Measurements from ENCODE around the gene OXCT1.
A peak's percentile ranks its signal among the peaks of the same experiment; 100 is the strongest.
"Not testable (repeated sequence)": the region's sequence is repeated elsewhere in the genome, so short reads cannot be mapped to it uniquely, and the experiment has no call there.

OXCT1 gene

DNA sequence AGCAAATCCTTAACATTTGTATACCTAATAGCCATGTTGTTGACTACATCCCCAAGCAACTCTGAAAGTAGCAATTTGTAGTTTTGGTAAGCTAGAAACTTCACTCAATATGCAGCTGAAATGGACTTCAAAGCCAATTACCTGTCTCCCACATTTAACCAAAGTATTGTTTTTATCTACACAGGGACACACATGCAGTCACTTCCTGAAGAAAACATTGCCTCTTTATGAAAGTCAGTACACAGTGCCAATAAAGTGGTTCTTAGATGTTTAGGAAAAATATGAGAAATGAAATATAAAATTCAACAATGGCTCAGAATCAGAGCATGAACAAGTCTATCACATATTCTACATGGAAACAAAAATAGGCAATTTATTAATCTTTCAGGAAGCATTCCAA is 49.2 kb downstream of the OXCT1 start:
- no peak for DNase-seq

DNA sequence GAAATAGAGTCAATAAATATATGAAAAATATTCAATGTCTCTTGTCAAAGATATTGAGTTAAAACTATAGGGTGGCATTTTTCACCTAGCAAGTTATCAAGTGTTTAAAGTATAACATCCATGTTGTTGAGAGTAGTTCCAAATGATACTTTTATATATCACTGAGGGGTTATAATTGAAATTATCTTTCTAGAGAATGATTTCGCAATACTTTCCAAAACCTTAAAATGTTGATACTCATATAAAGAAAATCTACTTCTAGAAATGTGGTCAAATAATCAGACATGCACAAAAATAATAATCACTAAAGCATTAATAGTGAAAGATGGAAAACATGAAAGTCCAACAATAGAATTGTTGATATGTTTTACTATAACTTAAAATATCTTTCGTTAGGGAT is 50.1 kb downstream of the OXCT1 start:
- DNase-seq = no peak

DNA sequence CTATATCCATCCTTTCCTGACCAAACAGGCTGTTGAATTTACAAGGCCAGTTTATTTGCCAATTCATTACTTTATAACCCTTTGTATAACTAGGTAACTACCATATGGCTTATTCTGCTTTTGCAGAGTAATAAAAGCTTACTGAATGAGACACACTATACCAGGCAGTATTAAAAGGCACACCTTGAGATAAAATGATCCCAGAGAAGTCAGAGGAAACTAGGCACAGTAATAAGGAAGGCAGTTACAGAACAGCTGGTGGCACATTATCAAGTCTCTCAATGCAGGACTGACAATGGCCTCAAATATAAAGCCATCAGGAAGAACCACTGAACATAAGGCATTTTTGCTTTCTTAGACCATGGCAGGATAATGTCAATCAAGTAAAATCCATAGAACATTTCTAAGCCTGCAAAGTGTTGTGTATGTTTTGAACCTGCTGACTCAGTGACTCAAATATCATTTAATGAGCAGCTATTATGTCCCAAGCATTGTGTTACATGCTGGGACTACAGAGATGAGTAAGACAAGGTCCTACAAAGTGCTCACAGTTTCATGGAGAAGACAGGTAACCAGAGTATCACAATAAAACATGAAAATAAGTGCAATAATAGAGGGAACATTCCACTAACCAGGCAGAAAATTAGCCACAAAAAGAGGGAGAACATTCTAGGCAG is 52.5 kb downstream of the OXCT1 start:
- no peak for DNase-seq

DNA sequence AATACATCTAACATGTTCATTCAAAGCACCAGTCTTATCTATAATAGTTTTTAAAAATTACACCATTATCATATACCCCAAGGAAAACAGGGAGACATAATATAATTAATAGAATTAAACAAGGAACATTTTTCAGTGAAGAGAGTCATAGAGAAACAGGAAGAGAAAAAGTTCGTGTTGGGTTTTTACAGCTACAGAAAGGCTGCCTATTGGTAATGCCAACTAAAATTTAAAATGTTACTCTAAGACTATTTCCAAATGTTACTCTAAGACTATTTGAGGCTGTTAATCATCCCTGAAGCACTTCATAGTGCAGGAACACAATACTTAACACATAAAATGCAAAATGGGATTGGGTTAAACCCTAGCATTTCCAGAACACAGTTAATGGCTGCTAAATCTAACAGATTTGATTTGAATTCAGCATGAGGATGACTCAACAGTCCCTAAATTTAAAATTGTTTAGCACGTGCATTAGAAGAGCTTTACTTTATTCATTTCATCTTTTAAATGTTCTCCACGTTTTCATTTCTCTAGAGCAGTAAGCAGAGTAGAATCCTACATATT is 54.5 kb downstream of the OXCT1 start:
- DNase-seq = no peak

DNA sequence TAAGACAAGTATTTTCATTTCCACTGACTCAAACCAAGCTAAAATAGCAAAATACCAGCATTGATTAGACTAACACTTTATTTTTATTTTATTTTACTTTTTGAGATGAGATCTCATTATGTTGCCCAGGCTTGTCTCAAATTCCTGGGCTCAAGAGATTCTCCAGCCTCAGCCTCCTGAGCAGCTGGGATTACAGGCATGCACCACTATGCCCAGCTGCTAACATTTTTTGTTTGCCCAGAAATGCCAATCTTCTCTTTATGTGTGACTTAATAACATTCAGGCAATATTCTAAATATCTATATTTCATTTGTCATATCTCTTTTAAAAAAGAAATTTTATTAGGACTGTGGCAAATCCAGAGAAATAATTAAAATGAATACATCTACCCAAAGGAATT is 55.0 kb downstream of the OXCT1 start:
- DNase-seq = no peak

DNA sequence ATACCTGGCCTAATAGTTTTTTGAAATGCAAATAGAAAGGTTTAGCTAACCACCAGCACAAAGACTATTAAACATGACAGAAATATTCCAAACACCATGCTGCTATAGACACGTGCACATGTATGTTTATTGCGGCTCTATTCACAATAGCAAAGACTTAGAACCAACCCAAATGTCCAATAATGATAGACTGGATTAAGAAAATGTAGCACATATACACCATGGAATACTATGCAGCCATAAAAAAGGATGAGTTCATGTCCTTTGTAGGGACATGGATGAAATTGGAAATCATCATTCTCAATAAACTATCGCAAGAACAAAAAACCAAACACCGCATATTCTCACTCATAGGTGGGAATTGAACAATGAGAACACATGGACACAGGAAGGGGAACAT is 55.9 kb downstream of the OXCT1 start:
- not testable (repeated sequence) for DNase-seq

DNA sequence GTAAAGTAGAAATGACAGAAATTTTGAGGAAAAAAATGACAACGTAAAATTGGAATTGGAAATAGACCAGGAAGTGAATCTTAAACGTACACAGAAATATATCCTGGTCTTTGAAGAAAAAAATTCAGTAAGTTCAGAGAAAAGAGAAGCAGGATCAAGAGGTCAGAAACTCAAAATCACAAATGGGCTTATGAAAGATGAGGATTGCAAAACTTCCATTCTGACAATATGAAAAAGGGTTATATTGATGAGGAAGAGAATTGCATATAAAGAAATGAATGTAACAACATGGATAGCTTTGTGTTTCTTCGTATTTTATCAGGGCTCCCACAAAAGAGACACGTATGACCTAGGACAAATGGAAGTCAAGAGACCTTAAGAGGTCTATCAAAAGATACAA is 58.1 kb downstream of the OXCT1 start:
- no peak for DNase-seq

DNA sequence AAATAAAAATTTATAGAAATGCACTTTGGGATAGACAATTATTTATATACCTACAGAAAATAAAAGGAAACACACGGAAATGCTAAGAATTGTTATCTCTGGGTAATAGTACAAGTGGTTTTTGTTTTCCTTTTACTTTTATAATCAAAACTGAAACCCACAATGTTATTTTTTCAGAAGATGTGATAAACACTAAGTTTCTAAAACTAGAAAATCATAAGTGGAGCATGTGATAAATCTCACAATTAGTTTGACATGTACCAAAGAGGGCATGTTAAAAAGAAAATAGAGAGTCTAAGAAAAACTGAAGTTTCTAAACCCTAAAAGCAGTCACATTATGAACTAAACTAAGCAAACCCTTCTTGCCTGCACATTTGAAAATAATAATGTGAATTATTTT is 61.1 kb downstream of the OXCT1 start:
- no peak for DNase-seq

DNA sequence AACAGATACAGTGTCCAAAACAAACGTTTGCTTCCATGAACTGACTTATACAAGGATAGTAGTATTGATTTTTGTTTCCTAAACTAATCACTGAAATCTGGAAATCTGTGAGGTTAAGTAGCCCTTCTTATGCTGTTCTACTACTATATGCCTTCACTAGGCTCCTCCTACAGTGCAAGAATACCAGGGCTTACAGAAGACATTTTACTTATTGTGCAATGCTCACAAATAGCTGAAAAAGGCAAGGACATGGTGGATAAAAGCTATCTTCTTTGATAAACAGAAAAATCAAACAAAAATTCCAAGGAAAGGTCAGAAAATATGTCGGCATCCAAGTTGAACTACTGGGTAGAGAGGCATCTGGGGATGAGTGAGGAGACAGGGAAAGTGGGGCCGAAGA is 61.9 kb downstream of the OXCT1 start:
- DNase-seq = no peak

DNA sequence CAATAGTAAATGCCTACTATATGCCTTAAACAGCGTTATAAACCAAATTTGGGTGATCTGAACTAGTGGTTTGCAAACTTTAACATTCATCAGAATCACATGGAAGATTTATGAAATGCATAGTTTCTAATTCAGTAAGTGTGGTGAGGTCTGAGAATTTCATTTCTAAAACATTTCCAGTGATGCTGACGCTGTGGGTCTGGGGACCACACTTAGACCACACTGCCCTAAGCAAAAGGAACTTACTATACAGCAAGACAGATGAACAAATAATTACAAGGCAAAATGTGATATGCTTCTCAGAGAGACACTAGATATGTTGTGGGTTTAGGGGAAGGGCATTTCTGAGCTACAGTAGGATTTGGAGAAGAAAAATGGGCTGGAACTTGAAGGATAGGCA is 72.6 kb downstream of the OXCT1 start:
- no peak for DNase-seq

DNA sequence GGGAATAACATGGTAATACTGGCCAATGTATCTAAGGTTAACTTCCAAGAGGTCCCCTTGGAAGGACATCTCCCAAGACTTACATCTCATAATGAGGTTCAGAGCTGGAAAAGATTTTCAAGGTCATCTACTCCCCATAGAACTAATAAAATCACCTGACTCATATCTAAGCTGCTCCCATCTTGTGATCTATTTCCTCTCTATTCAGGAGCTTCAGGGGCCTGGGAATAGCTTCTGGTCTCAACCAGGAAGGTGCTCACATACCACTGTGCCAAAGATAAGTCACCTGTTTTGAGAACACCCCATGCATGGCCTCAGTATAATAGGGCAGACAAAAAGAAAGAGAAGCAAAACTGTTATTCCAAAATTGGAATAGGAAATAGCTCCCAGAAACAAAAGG is 74.2 kb downstream of the OXCT1 start:
- DNase-seq = no peak

DNA sequence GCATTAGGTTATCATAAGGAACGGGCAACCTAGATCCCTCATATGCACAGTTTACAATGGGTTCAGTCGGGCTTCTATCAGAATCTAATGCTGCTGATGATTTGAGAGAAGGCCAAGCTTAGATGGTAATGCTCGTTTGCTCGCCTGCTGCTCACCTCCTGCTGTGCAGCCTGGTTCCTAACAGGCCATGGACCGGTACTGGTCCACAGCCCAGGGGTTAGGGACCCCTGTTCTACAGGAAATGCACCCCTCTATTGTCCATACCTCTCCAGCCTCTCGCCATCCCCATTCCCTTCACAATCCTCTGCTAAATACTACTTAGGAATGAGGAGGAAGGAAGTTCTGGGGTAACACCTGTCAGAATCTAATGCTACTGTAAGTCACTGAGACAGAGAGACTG is 75.1 kb downstream of the OXCT1 start:
- DNase-seq = no peak

DNA sequence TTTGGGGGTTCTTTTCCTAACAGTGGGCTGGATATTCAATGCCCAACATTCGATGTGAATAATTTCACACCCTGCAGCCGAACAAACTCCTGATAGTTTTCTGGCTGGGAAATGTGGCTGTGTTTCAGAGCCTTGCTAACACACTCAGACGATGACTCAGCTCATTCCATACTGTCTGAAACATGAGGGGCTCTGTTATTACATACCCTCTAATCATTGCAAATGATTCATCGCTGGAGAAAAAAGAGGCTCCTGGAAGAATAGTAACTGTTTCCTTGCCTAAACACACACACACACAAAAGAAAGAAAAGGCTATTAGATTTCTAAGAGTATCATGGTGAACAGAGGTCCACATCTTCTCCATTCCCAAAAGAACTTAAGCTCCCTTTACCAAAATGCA is 75.8 kb downstream of the OXCT1 start:
- DNase-seq = peak; percentile 98

DNA sequence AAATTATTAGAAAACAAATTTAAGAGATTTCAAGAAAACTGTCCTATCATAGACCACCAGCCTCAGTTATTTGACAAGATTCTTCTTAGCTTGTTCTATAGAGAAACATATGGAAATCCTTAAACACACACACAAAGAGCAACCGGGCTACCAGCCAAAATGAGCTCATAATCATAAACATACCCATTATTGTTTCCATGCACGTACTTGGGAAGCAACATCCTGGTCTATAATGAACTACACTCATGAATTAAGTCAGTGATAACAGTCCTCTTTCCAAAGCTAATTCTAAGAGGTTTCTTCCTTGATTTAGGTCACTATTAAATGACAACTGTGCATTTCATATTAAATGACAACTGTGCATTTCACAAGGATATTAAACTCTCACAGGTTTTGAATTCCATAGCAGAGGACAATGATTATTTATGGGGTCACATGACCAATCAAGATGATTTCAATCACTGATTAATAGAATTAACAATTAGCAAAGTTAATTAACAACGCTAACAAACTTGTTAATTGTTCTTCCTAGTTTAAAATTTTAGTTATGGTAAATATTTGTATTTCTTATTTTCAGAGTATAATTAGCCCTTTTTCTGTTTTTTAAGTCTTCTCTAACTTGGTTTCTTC is 77.0 kb downstream of the OXCT1 start:
- DNase-seq = peak; percentile 36

DNA sequence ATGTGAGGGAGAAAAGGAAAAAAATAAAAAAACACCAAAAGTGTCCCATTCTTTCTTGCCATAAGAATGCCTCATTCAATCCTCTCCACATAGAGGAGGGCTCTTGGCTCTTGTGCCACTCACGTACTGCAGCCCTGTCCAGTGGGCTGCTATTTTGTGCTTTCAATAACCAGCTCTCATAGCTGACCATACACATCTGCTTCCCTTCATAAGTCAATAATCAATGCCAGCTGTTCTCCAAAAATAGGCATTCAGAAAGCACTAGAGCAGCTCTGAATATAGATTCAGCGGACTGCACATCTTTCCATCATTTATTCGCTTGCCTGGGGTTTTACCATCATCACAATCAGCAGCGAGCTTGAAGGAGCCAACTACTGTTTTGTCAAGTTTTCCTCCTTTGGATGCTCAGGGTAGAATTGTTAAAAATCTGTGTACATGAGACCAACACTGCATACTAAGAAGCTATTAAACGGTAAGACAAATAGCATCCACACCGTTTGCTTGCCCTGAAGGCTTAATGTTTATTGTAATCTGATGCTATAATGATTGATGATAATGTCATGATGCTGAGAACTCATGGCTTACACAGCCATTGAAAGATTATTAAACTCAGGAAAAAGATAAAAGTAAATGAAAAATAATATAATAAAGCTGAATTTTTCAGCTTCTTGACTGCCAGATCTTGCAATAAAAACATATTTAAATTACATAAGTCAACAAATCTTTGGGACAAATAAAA is 80.0 kb downstream of the OXCT1 start:
- DNase-seq = no peak

DNA sequence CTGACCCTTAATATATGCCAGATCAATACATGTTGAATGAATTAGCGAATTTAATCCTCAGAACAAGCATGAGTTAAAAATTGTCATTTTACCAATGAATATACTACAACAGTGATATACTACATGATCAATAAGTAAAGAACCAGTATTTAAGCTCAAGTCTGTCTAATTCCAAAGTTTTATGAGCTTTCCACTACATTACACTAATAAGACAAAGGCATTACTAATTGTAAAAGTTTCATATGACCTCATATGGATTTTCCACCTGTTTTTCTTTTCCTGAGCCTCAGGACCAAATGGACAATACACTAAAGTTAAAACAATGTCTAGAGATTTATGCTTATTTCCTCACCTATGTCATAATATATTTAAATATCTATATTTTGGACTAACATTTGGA is 80.8 kb downstream of the OXCT1 start:
- no peak for DNase-seq

DNA sequence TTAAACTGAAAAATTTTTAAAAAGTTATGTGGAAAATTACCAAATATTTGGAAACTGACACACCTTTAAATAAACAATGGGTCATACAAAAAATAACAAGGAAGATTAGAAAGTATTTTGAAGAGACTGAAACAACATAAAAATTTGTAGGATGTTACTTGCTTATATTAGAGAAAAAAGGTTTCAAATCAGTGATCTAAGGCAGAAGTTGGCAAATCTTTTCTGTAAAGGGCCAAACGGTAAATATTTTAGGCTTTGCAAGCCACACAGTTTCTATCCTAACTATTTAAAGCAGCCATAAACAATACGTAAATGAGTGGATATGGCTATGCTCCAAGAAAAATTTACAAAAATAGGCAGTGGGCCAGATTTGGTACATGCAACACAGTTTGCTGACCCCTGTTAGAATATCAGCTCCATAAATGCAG is 81.3 kb downstream of the OXCT1 start:
- DNase-seq = no peak

DNA sequence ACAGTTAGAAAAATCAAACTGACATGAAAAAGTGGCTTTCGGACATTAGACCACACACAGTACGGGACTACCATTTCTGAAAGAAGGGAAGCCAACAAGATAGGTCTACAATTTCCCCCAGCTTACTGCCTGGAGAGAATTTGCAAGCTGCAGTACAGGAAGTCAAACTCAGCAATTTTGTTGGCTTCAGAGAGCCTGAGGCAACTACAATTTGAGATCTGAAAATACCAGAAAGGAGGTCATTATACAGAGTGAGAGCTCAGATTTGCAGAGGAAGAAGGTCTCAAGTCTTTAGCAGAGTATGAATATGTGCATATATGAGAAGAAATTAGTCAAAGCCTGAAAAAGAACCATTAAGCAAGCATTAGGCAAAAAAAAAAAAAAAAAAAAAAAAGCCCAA is 83.0 kb downstream of the OXCT1 start:
- DNase-seq = no peak

DNA sequence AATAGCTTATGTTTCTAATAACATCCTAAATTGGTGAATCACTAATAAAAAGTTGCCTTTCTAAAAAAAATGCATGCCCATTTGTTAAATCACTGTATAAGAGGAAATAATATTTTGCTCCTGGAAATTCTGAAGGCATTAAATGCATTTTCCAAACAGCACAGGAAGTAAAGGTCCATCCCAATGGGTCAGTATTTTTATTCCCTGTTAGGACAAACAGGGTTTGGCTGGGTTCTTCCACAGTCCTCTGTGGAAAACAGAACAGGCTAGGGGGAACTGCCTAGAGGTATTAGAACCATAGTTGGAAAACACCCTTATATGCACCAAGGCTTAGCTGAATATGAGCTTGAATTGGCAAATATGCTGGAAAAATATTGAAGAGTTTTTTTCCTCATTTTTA is 85.2 kb downstream of the OXCT1 start:
- DNase-seq = no peak

DNA sequence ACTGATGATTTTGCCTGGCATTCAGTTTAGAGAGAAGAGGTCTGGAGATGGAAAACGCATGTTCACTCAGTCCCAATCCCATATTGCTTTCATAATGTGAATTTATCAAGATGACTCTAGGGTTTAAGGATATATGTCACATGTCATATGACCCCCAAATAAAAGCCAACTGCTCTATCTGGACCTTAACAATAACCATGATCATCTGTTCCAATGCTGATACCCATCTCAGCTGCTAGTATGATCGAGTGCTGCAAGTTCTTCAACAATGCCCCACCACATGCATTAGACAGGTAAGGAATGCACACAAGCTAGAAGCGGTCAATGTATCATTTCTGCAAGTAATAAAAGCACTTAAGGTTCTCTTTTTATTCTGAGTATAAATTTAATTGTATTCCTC is 91.8 kb downstream of the OXCT1 start:
- no peak for DNase-seq

DNA sequence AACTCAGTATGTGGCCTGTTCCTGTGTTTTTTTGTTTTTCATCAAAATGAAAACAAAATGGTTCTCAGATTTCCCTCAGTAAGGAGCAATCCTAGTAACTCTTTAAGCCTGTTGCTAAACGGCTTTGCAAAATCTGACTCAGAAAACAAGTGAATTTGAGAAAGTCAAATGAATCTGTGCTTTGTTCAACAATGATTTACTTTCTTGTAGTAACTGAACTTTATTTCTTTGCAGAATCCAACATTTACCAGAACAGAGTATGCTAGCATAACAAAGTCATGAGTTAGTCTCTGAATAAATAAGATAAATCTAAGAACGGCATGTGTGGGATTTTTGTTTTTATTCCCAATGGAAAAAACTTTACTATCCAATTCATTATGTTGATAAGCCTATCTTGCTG is 93.8 kb downstream of the OXCT1 start:
- no peak for DNase-seq

DNA sequence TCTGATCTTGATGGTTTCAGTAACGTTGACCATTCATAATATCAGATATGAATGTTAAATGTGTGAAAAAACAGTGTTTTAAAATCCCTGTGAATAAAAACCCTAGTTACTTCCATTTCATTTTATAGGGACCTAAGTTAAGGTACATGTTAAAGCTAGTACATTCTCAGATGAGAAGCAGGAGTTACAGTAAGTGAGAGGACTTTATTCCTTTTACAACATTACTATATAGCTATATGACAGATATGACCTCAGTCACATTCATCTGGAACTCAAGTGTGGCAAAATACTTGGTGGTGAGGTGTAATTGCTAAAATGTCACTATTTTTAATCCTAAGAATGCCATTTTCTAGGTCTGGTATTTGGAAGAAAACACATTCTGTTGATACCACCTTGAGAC is 96.4 kb downstream of the OXCT1 start:
- no peak for DNase-seq

DNA sequence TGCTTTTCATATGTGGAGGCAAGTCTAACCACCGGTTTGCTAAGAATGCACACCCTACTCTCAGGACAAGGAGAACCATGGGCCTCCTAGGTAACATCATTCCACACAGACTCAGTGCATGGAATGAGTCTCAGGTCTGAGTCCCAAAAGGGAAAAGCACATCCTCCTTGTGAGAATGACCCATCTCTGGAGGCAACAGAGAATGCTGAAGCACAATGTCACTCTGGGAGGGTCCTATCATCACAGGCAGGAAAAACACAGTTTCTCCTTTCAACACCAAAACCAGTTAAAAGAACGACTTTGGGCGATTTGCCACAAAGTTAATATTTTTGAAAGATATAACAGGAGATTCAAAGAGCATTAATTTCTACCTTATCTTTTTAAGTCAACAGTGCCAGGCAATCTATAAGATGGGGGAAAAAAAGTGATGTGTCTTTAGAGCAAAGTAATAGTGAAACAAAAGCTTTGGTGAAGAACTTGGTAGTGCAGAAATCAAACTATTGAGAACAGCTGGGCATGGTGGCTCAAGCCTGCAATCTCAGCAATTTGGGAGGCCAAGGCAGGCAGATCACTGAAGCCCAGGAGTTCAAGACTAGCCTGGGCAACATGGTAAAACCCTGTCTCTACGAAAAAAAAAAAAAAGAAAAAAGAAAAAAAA is 97.3 kb downstream of the OXCT1 start:
- DNase-seq = no peak

DNA sequence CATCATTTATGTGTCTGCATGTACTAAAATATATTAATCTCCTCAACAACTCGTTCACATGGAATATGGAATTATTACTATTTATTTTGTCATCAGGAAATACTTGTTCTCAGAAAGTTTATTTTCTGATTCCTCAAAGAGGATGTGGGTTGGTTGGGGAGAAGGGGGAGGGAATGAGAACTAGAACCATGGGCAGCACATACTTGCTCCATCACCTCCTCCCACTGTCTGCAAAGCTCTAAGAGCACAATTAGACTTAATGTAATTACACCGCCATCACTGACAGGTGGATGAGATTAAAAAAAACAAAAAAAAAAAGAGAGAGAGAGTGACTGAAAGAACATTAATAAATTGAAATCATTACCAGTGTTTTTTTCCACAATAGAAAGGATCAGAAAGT is 98.2 kb downstream of the OXCT1 start:
- DNase-seq = no peak
